Medulla oblongata (tissue), 1 donor: Measurements from ENCODE around the gene TIMP3.

Experiments
- DNase-seq: peaks from one replicate; pipeline ENCODE4 v3.0.0-alpha.2; 2015; ENCODE audit errors: extremely low spot score

Gene TIMP3

DNA sequence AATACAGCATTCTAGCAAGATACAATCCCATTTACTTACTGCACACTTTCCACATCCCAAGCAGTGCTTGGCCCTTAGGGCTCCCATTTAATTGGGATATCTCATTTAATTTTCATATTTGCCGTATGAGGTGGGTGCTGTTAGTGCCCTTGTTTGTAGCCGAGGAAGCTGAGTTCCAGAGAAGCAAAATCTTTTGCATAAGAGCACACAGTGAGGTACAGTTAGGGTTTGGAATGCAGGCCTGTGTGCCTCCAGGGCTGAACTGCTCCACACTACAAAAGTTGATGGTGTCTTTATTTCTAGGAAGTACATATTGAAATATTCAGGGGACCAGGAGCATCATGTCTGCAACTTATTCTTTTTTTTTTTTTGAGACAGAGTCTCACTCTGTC, 15.5 kb upstream of the TIMP3 start:
- DNase-seq = no peak

DNA sequence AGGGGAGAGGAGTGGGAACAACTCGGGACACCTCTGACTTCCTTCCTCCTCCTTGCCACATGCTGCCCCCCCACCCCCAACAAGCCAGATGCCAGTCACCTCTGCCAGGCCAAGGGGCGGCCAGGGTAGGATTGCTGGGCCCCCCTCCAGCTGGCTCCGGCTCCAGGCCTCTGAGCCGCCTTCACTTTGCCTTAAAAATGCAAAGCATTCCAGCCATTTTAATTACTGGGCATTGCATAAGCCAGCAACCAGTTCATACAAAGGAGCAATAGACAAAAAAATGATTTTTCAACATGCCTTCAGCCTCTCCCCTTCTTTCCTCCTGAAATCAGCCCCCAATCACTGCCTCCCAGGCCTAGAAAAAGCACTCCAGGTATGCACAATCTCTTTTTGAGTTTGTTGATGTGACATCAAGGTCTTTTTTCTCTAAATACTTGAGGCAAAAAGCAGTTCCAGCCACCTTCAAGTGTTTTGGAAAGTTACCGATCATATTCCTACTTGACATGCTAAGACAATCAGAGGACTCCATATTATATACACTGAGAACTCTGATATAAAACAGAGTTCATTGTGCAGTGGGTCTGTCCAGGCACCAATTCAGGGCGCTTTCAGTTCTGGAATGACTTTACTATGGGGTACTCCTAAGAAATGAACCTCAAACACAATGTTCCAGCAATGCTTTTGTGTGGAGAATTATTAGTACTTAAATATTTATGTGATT, 12.4 kb upstream of the TIMP3 start:
- no peak for DNase-seq

DNA sequence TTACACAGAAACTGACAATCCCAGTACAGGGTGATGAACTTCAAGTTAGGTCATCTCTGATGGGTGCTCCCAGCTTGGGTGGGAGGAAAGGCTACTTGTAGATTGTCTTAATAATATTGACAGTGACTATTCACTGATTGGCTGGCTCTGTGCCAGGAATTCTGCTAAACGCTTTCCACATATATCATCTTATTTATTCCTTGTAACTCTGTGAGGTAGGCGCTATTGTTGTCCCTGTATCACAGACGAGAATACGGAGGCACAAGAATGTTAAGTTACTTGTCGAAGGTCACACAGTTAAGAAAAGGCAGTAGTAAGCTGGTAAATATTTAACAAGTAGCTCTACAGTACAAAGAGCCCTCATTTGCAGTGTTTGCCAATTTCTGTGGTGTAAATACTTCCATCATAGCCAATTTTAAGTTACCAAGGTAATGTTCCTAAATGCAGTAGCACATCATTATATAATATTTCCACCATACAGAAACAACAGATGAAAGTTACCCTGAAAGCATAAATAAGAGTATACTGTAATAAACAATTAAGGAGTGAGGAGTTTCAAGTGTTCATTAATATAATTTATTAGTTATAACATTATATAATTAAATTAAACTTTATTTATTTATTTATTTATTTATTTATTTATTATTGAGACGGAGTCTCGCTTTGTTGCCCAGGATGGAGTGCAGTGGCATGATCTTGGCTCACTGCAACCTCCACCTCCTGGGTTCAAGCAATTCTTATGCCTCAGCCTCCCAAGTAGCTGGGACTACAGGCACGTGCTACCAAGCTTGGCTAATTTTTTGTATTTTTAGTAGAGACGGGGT, 11.5 kb upstream of the TIMP3 start:
- no peak for DNase-seq

DNA sequence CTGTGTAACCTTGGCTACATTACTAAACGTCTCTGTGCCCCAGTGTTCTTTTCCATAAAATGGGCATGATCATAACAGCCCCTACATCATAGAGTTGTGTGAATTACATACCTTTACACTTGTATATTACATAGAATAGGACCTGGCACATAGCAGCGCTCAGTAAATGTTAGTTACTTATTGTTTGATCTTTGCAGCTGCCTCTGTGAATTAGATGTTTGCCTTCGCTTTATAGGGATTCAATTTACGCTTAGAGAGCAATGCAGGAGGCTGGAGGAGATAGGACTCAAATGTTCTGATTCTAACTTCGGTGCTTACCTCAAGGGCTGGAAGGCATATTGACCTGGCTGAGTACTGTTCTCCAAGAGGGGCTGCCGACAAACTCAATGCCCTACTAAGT, 10.4 kb upstream of the TIMP3 start:
- DNase-seq = no peak

DNA sequence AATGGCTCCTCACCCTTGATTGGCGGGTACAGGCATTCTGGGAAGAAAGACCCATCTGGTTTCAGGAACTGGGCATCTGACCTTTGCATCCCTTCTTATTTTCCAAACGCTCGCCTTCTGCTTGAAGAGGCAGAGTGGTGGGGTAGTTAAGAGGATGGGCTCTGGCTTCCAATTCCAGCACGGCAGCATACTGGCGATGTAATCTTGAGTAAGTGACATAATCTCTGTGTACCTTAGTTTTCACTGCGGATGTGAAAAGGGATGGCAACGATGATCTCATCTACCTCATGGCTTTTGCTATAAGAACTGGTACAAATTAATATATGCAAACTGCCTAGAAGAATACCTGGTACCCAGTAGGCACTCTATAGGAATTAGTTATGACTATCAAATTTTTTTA, 10.0 kb upstream of the TIMP3 start:
- no peak for DNase-seq

DNA sequence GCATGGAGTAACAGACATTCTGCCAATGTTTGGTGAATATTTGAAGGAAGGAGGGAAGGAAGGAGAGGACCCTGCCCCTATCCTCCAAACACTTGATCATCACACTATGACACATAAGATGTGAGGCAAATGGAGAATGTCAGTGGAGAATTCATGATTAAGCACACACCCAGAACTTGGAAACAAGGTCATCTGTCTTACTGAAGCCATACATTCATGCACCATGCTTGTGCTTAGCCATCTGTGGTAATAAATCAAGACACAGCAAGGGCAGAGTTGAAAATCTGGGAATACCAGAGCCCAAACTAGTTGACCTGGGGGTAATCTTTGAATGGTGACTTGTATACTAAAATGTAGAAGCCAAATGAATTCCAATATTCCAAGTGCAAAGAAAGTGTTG, 7.9 kb upstream of the TIMP3 start:
- DNase-seq = no peak

DNA sequence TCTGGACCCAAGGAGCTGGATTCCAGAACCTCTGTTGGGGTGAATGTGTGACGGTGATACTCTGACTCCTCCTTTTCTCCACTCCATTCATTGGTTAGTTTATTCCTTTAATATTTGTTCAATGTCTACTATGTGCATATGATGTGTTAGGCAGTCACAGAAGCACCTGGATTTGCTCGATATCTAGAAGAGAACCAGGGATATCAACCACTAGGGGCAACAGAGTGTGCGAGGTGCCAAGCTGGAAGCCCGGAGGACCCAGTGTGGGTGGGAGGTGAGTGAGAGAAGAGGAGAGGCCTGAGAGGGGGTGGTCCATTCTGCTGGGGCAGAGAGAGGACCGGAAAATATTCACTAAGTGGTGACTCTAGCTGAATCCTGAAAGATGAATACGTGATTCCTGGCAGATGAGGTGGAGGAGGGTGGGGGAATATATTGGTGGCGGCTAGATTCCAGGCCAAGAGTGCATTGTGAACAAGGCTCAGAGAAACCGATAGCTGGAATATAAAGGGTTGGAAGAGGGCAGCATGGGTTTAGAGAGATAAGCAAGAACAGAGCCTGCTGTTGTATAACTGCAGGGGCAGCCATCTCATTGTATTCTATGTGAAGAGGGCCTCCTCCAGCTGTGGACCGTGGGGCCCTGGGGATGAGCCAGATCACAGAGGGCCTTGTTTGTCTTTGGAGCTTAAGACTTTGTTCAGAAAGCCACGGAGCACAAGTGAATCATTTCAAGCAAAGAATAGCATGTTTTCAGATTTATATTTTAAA, 6.9 kb upstream of the TIMP3 start:
- DNase-seq = peak; percentile 67

DNA sequence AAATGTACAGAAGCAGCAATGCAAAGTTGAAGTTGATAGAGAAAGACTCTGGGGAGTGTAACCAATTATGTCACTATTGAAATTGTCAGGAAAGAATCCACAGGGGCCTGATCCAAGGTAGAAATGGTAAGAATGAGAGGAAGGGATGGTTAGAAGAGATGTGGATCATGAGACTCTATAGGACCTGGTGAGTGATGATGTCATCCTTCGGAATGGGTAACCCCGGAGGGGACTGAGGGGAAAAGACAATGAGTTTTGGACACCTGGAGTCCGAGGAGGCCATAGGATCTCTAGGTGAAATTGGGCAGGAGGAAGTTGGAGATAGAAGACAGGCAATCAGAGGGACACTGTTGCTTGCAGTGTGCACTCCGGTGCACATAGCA, 6.3 kb upstream of the TIMP3 start:
- no peak for DNase-seq

DNA sequence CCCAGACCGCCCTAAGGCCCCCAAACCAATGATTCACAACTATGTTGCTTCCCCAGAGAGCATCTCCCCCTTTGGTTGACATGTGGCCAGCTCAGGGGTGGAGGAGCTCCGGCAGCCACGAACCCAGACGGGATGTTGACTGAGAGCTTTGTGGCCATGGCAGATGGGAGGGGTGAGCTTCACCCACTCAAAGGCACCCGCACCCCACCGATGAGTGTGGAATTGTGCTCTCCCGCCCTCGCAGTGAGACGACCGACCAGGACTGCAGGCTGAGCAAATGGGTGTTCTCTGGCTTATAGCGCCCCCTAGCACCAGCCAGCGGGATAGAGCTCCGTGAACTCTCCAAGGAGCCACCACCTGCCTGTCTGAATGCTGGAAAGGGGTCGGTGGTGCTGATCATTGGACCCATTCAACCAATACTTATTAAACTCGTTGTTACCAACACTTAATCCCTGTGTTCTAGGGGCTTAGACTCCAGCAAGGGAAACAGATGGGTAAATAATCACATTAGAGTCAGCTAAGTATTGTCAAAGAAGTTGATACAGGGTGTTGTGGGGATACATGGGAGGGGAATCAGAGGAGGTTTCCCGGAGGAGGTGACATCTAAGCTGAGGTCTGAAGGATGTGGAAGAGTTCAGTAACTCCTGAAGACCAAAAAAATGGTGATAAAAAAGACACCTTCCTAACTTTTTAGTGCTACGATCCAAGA, 4.5 kb upstream of the TIMP3 start:
- DNase-seq = peak; percentile 86

DNA sequence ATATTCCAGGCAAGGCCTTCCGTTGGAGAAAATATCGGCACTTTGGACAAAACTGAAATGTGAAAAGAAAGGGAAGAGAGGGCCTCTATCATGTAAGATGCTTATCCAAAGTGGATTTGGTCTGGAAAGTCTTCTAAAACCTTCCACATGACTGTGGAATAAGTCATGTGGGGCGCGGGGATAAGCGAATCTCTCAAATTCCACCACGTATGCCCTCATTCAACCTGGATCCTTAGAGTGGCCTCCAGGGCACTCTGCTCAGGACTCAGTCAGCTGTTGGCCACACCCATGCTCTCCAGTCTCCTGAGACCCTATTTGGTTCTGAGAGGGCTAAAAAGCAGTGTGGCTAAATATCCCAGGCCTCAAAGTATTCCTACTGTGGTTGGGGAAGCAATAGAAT, 2.0 kb upstream of the TIMP3 start:
- DNase-seq = no peak

DNA sequence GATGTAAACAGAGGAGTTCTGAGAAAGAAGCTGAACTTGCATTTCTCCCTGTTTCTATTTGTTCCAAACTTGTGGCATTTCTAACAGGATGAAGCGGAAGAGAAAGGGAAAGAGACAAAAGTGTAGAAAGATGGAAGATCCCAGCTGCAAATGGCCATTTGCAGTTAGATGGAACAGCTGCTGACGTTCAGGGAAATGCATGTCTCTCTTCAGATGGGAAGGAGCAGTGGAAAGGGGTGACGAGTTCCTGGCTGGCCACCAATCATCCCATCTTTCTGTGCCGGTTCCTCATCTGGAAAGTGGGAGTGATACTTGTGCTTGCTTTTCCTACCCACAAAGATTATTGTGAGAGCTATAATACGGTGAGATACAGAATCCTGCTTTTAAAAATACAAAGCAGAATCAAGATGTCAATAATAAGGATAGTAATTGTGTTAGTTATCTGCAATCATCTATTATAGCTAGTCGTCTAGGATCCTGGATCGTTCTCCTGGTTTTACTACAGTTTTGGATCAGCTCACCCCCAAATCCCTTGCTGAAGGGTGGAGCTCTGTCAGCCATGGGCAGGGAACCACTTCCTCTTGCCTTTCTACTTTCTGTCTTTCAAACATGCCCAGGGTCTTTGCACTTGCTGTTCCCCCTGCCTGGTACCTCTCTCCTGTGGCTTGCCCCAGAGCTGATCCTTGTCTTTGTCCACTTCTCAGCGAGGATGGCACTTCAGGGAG, 1.2 kb upstream of the TIMP3 start:
- DNase-seq = no peak

DNA sequence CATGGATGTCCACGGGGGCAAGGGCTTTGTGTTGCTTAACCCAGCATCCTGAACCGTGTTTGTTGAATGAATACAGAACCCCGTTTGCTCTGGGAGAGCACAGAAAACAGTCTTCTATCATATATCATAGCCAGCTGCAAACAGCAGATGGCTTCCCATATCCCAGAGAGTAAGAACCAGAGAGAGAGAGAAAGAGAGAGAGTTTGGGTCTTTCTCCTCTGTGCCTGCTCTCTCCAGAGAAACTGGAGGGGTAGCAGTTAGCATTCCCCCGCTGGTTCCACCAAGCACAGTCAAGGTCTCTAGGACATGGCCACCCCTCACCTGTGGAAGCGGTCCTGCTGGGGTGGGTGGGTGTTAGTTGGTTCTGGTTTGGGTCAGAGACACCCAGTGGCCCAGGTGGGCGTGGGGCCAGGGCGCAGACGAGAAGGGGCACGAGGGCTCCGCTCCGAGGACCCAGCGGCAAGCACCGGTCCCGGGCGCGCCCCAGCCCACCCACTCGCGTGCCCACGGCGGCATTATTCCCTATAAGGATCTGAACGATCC, 440 bp upstream of the TIMP3 start:
- no peak for DNase-seq

DNA sequence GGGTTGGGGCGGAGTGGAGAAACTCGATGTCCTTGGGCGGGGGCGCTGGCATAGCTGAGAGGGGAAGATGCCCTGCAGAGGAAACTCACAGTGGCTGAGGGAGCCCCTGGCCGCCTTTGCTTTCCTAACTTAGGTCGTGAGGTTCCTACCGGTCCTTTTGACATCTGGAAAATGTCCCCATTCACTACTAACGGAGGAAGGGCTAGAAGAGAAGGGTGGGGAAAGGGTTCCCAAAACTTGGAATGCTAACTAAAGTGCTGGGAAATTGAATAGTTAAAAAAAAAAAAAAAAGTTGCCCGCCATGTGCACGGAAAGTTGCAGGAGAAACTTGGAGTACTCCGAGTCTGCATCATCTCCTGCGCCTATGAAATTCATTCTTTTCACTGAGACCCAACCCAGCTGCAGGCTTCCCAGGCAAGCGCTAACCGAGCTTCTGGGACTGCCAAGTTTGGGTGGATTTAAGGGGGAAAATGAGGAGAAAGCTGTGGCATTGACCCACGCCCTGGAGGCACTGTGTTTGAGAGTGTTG, 796 bp downstream of the TIMP3 start:
- DNase-seq = no peak

DNA sequence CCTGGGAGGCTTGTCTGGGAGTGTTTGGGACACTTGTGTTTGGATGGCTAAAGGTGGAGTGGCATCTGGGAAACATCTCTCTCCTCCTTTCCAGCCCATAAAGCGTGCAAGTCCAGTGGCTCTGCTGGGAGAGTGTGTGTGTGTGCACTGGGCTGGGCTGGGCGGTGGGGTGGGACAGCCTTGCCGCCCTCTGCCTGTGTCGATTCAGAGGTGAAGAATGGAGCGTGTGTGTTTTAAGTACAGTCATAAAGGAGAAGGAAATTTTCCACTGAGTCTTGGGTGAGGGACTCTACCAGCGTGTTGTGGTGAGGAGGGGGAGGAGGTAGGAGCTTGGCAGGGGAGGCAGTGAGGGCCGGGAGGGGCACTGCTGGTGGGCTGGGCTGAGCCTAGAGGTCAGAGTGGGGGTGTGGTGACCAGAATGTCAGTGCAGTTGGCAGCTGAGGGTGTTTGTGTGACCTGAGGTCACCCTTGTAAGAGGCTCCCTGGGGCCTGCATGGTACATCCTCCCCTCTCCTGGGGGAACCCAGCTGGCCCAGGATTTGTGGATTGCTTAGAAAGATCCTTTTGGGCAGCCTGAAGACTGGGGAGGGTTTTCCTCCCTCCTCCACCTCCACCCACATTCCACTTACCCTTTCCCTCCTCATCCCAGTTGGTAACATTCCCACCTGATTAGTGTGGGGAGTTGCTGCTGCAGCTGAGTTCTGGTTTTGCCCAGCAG, 1.7 kb downstream of the TIMP3 start:
- no peak for DNase-seq

DNA sequence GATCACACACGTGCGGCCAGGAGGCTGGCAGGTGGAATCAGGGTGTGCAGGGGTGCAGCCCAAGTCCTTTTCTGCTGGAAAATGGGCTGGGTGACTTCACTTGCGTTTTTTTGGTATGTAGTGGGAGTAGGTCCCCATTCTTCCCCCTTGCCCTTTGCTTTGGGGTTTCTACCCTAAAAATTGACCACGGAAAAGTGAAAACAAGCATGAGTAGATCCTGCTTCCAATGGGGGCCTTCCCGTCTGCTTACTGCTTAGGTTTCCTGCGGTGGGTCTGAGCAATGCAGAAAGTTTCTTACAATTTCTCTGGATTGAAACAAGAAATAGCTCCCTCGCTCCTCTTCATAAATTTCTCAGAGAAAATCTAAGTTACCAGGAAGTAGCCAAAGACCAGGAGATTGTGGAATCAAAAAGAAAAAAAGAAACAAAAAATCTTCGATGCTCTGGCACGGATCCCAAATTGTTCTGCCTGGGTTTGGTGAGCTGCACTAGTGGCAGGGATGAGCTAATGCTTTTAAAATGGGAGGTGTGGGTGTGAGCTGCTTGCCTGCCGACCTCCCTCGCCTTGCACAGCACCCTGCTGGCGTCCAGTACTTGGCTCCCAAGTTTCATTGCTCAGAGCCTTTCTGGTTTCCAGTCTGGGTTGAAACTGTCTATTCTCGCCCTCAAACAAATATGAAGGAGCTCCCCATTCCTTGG, 2.4 kb downstream of the TIMP3 start:
- no peak for DNase-seq

DNA sequence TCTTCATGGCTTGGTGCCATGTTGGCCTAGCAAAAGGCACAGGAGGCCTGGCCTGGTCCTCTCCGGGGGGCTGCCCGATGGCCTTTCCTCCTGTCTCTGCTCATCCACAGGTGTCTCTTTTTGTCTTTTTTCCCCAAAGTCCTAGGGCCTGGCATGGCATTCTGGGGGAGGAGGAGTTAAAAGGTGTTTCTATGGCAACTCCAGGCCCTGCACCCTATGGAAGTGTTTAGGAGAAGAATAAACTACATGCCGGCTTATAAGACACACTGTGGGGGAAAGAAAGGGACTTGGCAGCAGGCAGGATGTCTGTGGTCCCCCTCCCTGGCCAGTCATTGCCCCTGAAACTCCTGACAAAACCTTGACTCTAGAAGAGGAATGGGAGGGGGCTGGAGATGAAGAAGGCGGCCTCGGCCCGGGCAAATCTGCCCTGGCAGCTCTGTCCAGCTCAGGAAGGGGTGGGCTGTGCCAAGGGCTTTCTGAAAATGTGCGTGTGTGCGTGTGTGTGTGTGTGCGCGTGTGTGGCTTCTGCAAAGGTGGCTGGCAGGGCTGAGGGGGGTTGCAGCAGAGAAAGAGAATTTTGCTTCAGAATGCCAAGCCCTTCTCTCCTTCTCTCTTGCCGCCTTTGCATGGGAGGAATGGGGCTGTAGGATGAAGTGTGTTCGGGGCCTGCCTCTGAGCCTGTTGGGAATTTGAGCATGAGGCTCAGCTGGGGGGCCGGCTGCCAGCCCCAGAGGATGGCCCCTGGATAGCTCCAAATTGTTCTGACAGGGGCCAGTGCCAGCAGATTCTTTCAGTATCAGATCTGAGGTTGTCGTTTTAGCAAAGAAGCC, 3.2 kb downstream of the TIMP3 start:
- DNase-seq = no peak

DNA sequence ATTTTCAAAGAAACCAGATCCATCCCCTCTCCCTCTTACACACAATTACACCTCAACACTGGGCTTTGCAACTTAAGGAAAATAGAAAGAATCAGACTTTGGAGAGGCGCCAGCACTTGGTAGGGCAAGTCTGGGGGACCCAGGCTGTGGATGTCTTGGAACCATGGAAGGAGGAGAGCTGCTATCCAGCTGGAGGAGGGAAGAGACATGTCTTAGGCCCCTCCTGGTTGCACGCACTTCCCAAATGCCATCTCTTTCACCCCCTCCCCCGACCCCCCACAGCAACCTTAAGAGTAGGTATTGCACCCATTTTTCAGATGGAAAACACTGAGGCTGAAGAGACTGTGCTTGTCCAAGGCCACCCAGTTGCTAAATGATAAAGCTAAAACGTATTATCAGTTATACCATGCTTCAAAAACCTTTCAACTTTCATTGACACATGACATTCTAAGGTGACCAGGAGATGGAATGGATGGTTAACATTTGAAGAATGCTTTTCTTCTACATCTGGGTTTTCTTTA, 3.9 kb downstream of the TIMP3 start:
- DNase-seq = no peak

DNA sequence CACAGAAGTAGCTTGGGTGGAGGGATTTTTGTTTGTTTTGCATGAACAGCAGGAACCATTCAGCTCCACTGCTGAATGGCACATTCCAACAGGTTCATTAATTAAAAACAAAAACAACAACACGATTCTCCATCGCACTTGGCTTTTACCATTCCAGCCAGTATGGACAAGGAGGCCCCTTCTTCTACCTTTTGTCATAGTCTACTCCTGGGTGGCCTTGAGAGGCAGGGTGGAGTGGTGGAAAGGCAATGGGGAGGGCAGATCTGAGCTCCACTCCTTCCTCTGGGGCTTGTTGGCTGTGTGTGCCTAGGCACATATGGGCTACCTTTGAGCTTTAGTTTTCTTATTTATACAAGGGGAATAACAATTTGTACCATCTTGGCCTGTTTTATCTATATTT, 4.8 kb downstream of the TIMP3 start:
- no peak for DNase-seq
